ENCODE data around the gene WNT2B.
"Not testable (repeated sequence)": the region's sequence is repeated elsewhere in the genome, so short reads cannot be mapped to it uniquely, and the experiment has no call there.

WNT2B gene

GRCh38 chr1:112478314-112478713 is 30.5 kb upstream of the WNT2B start:
- Histone ChIP-seq H3K4me1 (no peaks in the 10 kb centered on the region), H3K27ac (no peak overlapping the region), H3K27me3 (no peaks in the 10 kb centered on the region), H3K4me3 (no peak overlapping the region), H3K36me3 (peaks cover 0 to 10% (median 0%) of the 10 kb centered on the region in 3 donors), H3K9me3 (peaks cover 0 to 21% (median 17%) of the 10 kb centered on the region in 3 donors)
- no peak for TF ChIP-seq CTCF (IDR thresholded peaks at IDR 0.05)
- DNase-seq, result no peak
- intact Hi-C loops (cut with DNase I; ENCODE audit: low total_unique reads), result no loop called here

GRCh38 chr1:112486063-112486462 is 22.7 kb upstream of the WNT2B start:
- H3K9me3 ChIP-seq, DNase-seq, H3K27me3 ChIP-seq, H3K27ac ChIP-seq, H3K4me1 ChIP-seq, H3K4me3 ChIP-seq, H3K36me3 ChIP-seq: not testable (repeated sequence)
- intact Hi-C loops (cut with DNase I; ENCODE audit: low total_unique reads), result loop anchor here (5.0 kb wide), 1 partner anchor 391 kb away; no protein-coding TSS in a partner anchor

- H3K9me3 ChIP-seq, H3K4me3 ChIP-seq, H3K4me1 ChIP-seq, H3K27ac ChIP-seq, H3K27me3 ChIP-seq, H3K36me3 ChIP-seq, DNase-seq: not testable (repeated sequence)
- intact Hi-C loops (cut with DNase I; ENCODE audit: low total_unique reads), result loop anchor here (5.0 kb wide), 1 partner anchor 390 kb away; no protein-coding TSS in a partner anchor
Measured at GRCh38 chr1:112487686-112488085, 21.1 kb upstream of the WNT2B start.

- no peaks in the 10 kb centered on the region for H3K9me3 ChIP-seq
- no peaks in the 10 kb centered on the region for H3K36me3 ChIP-seq
- H3K27ac ChIP-seq, result no peak overlapping the region
- H3K4me1 ChIP-seq, result no peaks in the 10 kb centered on the region
- intact Hi-C loops (cut with DNase I; ENCODE audit: low total_unique reads), result loop anchor here (5.0 kb wide), 1 partner anchor 389 kb away; no protein-coding TSS in a partner anchor
- no peak for DNase-seq
- no peak overlapping the region for H3K4me3 ChIP-seq
- no peaks in the 10 kb centered on the region for H3K27me3 ChIP-seq
- no peak for TF ChIP-seq CTCF (IDR thresholded peaks at IDR 0.05)
Measured at GRCh38 chr1:112488141-112488540, 20.6 kb upstream of the WNT2B start.

- intact Hi-C loops (cut with DNase I; ENCODE audit: low total_unique reads), result no loop called here
- TF ChIP-seq CTCF (IDR thresholded peaks at IDR 0.05), result no peak
Measured at GRCh38 chr1:112492076-112492475, 16.7 kb upstream of the WNT2B start.

GRCh38 chr1:112493351-112493750 is 15.4 kb upstream of the WNT2B start:
- Histone ChIP-seq H3K9me3 (no peaks in the 10 kb centered on the region), H3K27ac (no peak overlapping the region), H3K36me3 (no peaks in the 10 kb centered on the region), H3K4me1 (no peaks in the 10 kb centered on the region), H3K4me3 (no peak overlapping the region), H3K27me3 (no peaks in the 10 kb centered on the region)
- no peak for TF ChIP-seq CTCF (IDR thresholded peaks at IDR 0.05)
- intact Hi-C loops (cut with DNase I; ENCODE audit: low total_unique reads), result no loop called here
- DNase-seq, result no peak

More at GRCh38 chr1:112492076-112492475, 16.7 kb upstream of the WNT2B start:
- no peaks in the 10 kb centered on the region for H3K36me3 ChIP-seq
- H3K27me3 ChIP-seq, result no peaks in the 10 kb centered on the region
- H3K4me1 ChIP-seq, result no peaks in the 10 kb centered on the region
- no peaks in the 10 kb centered on the region for H3K9me3 ChIP-seq
- H3K27ac ChIP-seq, result no peak overlapping the region
- H3K4me3 ChIP-seq, result no peak overlapping the region
- no peak for DNase-seq

GRCh38 chr1:112496290-112496689 is 12.5 kb upstream of the WNT2B start:
- Histone ChIP-seq H3K9me3 (no peaks in the 10 kb centered on the region), H3K36me3 (no peaks in the 10 kb centered on the region), H3K27me3 (no peaks in the 10 kb centered on the region), H3K4me3 (no peak overlapping the region), H3K4me1 (peaks cover 0 to under 1% (median under 1%) of the 10 kb centered on the region in 4 donors), H3K27ac (no peak overlapping the region)
- intact Hi-C loops (cut with DNase I; ENCODE audit: low total_unique reads), result no loop called here
- TF ChIP-seq CTCF (IDR thresholded peaks at IDR 0.05), result no peak
- no peak for DNase-seq

Data from tibial artery (tissue), 4 donors.